ENCODE results near the gene MS4A10. TPM values are rescaled to one million over a fixed set of nuclear protein-coding genes. Genes with fewer than 3 reads are reported as not detected.

Gene MS4A10
- total RNA-seq, 1 donor from 2014 or later: not detected

DNA sequence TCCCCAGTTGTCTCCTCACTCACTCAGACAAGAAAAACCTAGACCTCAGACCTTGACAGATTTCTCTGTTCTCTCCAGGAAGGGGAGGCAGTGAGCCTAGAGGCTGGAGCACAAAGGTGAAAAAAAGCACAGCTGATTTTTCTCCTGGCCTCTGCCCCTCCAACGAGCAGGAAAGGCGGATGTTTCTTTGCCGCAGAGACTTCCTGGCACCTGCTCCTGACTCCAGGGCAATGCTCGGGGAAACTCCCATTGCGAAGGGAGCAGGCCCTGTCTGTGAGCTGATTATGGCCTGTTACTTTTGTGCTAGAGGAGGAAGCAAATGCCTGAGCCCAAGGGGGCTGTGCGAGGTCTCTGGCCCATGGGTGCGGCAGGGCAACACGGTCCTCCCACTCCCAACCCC, 25.4 kb downstream of the MS4A10 start:
- Mint-ChIP-seq H3K27me3 (peaks cover 28% of the 10 kb centered on the region), H3K4me3 (no peak overlapping the region), H3K9me3 (no peaks in the 10 kb centered on the region), H3K36me3 (ENCODE audit: low read depth) (no peaks in the 10 kb centered on the region), H3K4me1 (no peaks in the 10 kb centered on the region), H3K27ac (no peak overlapping the region)
- TF ChIP-seq, protein P1, sequence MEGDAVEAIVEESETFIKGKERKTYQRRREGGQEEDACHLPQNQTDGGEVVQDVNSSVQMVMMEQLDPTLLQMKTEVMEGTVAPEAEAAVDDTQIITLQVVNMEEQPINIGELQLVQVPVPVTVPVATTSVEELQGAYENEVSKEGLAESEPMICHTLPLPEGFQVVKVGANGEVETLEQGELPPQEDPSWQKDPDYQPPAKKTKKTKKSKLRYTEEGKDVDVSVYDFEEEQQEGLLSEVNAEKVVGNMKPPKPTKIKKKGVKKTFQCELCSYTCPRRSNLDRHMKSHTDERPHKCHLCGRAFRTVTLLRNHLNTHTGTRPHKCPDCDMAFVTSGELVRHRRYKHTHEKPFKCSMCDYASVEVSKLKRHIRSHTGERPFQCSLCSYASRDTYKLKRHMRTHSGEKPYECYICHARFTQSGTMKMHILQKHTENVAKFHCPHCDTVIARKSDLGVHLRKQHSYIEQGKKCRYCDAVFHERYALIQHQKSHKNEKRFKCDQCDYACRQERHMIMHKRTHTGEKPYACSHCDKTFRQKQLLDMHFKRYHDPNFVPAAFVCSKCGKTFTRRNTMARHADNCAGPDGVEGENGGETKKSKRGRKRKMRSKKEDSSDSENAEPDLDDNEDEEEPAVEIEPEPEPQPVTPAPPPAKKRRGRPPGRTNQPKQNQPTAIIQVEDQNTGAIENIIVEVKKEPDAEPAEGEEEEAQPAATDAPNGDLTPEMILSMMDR (IDR thresholded peaks at IDR 0.05): no peak
- ChIA-PET CTCF (no interaction called here), POLR2A (no interaction called here)
- no peak for ATAC-seq (ENCODE audit: low read depth)
- DNase-seq: no peak
- intact Hi-C loops (cut with micrococcal nuclease): no loop called here

DNA sequence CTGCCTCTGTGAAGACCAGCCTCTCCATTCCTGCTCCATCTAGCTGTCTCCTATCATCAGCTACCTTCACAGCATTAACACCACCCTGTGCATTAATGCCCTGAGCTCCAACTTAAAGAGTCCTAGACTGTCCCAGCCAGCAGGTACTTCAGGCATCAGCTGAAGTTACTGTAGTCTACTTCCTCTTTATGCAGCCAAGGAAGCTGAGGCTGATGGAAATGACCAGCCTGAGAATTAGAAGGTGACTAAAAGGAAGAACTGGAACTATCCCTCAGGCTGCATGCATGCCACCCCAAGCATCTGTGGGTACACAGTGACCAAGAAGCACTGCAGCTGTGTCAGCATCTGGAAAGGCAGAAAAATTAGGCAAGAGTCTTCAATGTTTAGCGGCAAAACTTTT, 28.2 kb downstream of the MS4A10 start:
- POLR2A ChIA-PET: no interaction called here
- intact Hi-C loops (cut with micrococcal nuclease): loop anchor here (2.0 kb wide), 1 partner anchor 21 kb away; no protein-coding TSS in a partner anchor
- Mint-ChIP-seq H3K4me1 (no peaks in the 10 kb centered on the region), H3K27ac (no peak overlapping the region), H3K36me3 (ENCODE audit: low read depth) (no peaks in the 10 kb centered on the region), H3K27me3 (peaks cover 18% of the 10 kb centered on the region), H3K9me3 (peaks cover 5% of the 10 kb centered on the region), H3K4me3 (no peak overlapping the region)
- DNase-seq (no peak), ATAC-seq (ENCODE audit: low read depth) (no peak)
- CTCF ChIA-PET: interaction anchor here (1.9 kb wide), 1 partner anchor 17 kb away, joined by 4 read pairs; no protein-coding TSS in a partner anchor
- TF ChIP-seq, protein P1 (IDR thresholded peaks at IDR 0.05): no peak

DNA sequence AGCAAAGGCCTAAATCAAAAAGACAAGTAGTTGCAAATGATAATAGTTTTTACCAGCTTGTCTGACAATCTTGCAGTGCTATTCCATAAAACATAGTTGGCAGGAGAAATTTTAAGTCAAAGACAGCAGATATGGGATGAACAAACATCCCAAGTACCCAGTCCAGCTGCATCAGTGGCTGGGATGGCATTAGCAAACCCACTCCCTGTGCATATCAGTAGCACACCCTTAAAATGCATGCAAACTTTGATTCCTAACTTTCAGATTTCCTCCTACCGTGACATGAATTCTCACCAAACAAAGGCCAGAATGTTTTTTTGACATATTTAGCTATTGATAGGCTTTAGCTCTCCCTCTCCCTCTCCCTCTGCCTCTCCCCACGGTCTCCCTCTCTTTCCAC, 29.0 kb downstream of the MS4A10 start:
- peaks cover 18% of the 10 kb centered on the region for H3K27me3 Mint-ChIP-seq
- no peak overlapping the region for H3K4me3 Mint-ChIP-seq
- H3K27ac Mint-ChIP-seq: no peak overlapping the region
- TF ChIP-seq, protein P1 (IDR thresholded peaks at IDR 0.05): no peak
- DNase-seq: no peak
- ChIA-PET CTCF (interaction anchor here (1.9 kb wide), 1 partner anchor 17 kb away, joined by 4 read pairs; no protein-coding TSS in a partner anchor), POLR2A (no interaction called here)
- peaks cover 5% of the 10 kb centered on the region for H3K9me3 Mint-ChIP-seq
- intact Hi-C loops (cut with micrococcal nuclease): no loop called here
- no peak for ATAC-seq (ENCODE audit: low read depth)
- H3K4me1 Mint-ChIP-seq: no peaks in the 10 kb centered on the region
- H3K36me3 Mint-ChIP-seq (ENCODE audit: low read depth): no peaks in the 10 kb centered on the region

DNA sequence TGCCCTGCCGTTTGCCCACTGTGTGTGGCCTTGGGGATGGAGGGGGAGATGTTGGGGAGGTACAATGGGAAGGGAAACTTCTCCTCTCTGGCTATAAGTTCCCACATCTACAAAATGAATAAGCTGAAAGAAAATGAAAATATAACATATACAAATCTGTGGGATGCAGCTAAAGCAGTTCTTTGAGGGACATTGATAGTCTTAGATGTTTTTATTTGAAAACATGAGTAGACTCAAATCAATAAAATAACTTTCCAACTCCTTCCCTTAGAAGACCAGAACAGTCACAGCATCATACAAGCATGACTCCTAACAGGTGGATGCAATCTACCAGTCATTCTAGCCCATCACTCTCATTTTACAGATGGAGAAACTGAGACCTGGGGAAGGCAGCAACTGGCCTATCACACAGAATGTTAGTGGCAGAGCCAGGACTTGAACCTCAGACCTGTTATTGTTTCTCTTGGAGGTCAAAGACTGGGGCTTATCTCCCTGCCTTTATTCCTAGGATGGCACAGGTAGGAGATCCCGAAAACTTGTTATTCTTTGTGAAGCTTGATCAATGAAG, 31.5 kb downstream of the MS4A10 start:
- ChIA-PET POLR2A (no interaction called here), CTCF (no interaction called here)
- Mint-ChIP-seq H3K9me3 (peaks cover 5% of the 10 kb centered on the region), H3K27ac (no peak overlapping the region), H3K27me3 (peaks cover 9% of the 10 kb centered on the region), H3K4me3 (no peak overlapping the region), H3K36me3 (ENCODE audit: low read depth) (no peaks in the 10 kb centered on the region), H3K4me1 (no peaks in the 10 kb centered on the region)
- DNase-seq: no peak
- TF ChIP-seq, protein P1 (IDR thresholded peaks at IDR 0.05): no peak
- ATAC-seq (ENCODE audit: low read depth): no peak
- intact Hi-C loops (cut with micrococcal nuclease): no loop called here

DNA sequence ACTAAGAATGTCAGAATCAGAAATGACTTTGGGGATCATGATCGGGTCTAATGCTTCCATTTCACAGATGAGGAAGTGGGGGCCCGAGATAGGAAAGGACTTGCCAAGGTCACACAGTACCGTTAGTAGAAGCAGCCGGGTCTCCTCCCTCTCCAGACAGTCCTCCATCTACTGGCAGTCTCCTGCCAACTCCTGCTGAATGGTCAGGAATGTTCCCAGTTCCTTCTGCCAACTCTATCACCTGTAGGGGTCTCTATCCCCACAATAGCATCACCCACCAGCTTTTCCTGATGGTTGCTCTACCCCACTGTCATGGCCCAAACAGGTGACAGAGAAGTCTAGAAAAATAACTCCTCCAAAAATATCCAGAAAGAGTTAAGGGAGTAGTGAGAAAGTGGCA, 32.9 kb downstream of the MS4A10 start:
- Mint-ChIP-seq H3K4me1 (no peaks in the 10 kb centered on the region), H3K4me3 (no peak overlapping the region), H3K36me3 (ENCODE audit: low read depth) (no peaks in the 10 kb centered on the region), H3K27ac (no peak overlapping the region), H3K9me3 (peaks cover 5% of the 10 kb centered on the region), H3K27me3 (peaks cover 6% of the 10 kb centered on the region)
- no peak for ATAC-seq (ENCODE audit: low read depth)
- ChIA-PET CTCF (no interaction called here), POLR2A (no interaction called here)
- TF ChIP-seq, protein P1 (IDR thresholded peaks at IDR 0.05): no peak
- DNase-seq: no peak
- intact Hi-C loops (cut with micrococcal nuclease): no loop called here
